Transverse colon (tissue), 4 donors: ENCODE measurements around the gene ACBD6.
A peak's percentile ranks its signal among the peaks of the same experiment; 100 is the strongest.

Source experiments
- EP300 ChIP-seq: sonication (generic); formaldehyde crosslinking; IDR thresholded peaks from one replicate; pipeline ENCODE4 v1.6.1; 2017; ENCODE audit warnings: antibody characterized with exemption, low read depth
- POLR2AphosphoS5 ChIP-seq, 3 donors: sonication (generic); formaldehyde crosslinking; IDR thresholded peaks; one replicate each; pipeline ENCODE4 v1.6.1; 2016; ENCODE audit warnings: antibody characterized with exemption in 3 of 3
- TF ChIP-seq, protein P1 (sequence below), 5 experiments: fragments of 200-600 bp in 3 of 5; fragments of 450-650 bp in 2 of 5; sonication (generic) in 3 of 5; IDR thresholded peaks; 1 replicate in 2 of 5; 2 replicates in 3 of 5; pipeline ENCODE4 v1.5.1; 2016 to 2017; ENCODE audit warnings: antibody characterized with exemption in 5 of 5, inconsistent platforms in 3 of 5, mild to moderate bottlenecking in 2 of 5, moderate library complexity in 1 of 5

DNA sequence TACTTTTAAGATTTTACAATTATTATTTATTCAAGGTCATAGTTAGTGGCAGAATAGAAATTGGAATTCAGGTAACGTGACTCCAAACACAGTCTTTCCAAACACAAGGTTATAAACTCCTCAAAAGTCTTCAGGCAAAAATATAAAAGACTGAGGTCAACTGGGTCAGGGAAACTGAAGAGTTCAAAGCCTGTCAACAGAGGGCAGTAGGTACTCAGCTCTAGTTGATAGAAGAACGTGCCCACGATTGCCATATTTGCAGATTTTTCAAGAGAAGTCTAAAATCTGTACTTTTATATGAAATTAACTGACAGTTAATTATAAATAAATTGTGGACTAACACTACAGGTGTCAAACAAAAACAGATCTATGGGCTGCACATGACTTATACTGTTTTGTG, 137.3 kb downstream of the ACBD6 start:
- TF ChIP-seq, protein P1, sequence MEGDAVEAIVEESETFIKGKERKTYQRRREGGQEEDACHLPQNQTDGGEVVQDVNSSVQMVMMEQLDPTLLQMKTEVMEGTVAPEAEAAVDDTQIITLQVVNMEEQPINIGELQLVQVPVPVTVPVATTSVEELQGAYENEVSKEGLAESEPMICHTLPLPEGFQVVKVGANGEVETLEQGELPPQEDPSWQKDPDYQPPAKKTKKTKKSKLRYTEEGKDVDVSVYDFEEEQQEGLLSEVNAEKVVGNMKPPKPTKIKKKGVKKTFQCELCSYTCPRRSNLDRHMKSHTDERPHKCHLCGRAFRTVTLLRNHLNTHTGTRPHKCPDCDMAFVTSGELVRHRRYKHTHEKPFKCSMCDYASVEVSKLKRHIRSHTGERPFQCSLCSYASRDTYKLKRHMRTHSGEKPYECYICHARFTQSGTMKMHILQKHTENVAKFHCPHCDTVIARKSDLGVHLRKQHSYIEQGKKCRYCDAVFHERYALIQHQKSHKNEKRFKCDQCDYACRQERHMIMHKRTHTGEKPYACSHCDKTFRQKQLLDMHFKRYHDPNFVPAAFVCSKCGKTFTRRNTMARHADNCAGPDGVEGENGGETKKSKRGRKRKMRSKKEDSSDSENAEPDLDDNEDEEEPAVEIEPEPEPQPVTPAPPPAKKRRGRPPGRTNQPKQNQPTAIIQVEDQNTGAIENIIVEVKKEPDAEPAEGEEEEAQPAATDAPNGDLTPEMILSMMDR (IDR thresholded peaks at IDR 0.05): peak in 1 of 5 experiments; percentile 9
- TF ChIP-seq POLR2AphosphoS5 (IDR thresholded peaks at IDR 0.05) (no peak), EP300 (no peak)
